GM21367 (cell line): Measurements from ENCODE around the gene WIPI1.
"Not testable (repeated sequence)": the region's sequence is repeated elsewhere in the genome, so short reads cannot be mapped to it uniquely, and the experiment has no call there.

Experiments
- ATAC-seq: cut with Tn5 transposase; IDR thresholded peaks from one replicate; pipeline ENCODE4 v1.9.1; 2021; ENCODE audit not compliant: unreplicated experiment

WIPI1 gene

DNA sequence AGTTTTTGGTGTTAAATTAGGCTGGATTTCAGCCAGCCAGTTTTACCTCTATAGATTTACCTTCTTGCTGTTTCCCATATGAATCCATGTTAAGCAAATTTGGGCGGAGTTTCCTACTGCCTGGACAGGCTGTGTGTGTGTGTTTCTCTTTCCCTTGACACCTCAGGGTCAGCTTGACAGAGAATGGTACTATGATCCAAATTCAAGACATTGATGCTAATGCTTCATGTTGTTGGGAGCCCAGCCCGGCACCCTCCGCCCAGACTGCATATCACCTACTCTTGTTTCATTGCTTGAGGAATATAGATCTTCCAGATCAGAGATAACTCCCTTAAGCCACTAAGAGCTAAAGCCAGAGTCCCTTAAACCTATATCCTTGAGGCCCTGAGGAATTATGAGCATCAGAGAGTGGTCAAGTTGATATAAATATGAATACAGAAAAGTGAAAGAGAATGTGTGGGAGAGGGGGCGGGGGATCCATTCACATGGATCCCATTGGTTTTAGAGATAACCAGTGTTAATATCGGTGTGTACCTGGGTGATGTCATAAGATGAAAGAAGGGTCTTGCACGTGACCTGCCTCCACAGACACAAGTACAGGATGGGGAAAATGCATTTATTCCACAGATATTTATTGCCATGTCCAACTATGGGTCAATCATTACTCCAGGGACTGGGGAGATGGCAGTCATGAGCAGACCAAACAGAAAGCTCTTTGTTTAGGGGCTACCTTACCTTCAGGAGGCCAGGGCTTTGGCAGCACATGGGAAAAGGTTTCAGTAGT, 69.7 kb downstream of the WIPI1 start:
- no peak for ATAC-seq

DNA sequence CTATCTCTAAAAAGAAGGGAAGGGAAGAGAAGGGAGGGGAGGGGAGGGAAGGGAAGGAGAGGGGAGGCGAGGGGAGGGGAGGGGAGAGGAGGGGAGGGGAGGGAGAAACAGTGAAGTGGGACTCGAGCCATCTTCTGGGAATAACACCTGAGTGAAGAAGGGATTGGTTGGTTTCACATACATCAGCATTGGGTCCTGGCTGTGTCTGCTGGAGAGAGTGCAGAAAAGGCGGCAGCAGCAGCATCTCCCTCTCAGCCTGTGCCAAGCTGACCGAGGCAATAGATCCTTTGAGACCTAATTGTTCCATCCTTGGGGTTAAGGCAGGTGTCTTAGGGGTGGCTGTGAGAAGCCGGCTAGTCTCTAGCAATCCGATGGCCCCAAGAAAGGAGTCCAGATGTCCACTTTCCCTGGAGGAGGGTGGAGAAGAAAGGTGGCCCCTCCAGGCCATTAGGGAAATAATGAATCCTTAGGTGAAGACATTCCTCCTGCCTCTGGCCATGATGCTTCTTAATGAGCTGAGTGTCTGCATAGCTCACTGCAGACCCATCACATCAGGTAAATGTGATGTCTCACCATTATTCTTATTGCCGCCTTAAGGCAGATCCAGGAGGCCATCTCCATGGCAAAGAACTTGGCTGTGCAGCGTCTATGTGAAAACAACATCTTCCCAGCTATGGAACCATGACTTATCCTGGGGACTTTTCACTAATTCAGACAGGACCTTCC, 71.6 kb downstream of the WIPI1 start:
- ATAC-seq = no peak

DNA sequence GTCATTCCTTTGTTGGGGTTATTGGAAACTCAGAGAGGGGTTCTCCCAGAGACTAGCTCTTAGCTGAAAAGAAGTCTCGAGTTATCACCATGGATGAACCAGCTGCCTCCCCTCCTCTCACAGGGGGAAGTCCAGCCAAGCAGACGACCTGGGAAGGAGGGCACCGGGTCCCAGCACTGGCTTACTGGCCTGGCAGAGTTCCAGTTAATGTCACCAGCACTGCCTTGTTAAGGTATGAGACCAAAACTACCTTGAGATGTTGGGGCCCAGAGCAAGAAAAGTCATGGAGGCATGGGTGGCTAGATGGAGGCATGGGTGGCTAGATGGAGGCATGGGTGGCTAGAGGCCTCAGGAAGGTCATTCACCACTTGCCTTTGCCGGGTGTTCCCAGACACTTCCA, 72.4 kb downstream of the WIPI1 start:
- no peak for ATAC-seq

GRCh38 chr17:68384471-68384870, 72.8 kb downstream of the WIPI1 start:
- no peak for ATAC-seq

- no peak for ATAC-seq
These were observed 73.6 kb downstream of the WIPI1 start for GRCh38 chr17:68383443-68384321.

GRCh38 chr17:68383120-68383442, 74.2 kb downstream of the WIPI1 start:
- ATAC-seq = no peak

DNA sequence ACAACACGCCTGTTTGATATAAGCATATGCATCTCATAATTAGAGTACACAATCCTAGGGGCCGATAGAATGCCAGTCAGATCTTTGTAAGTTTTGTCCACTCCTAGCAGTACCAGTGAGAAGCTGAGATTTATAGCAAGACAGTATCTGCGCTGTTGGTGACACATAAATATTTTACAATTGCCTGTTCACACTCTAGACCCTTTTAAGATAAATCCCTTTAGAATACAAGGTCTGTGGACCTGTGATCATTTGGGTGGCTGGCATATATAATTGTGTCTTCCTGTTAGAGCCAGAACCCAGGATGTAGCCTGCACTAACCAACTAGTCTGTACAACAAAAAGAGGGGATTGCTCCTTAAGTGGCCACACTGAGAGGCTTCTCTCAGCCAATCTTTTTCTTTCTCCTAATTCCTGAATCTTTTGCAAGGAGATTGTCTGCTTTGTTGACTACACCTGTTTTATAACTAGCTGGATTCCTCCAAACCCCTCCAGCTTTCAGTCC, 74.7 kb downstream of the WIPI1 start:
- ATAC-seq = no peak

DNA sequence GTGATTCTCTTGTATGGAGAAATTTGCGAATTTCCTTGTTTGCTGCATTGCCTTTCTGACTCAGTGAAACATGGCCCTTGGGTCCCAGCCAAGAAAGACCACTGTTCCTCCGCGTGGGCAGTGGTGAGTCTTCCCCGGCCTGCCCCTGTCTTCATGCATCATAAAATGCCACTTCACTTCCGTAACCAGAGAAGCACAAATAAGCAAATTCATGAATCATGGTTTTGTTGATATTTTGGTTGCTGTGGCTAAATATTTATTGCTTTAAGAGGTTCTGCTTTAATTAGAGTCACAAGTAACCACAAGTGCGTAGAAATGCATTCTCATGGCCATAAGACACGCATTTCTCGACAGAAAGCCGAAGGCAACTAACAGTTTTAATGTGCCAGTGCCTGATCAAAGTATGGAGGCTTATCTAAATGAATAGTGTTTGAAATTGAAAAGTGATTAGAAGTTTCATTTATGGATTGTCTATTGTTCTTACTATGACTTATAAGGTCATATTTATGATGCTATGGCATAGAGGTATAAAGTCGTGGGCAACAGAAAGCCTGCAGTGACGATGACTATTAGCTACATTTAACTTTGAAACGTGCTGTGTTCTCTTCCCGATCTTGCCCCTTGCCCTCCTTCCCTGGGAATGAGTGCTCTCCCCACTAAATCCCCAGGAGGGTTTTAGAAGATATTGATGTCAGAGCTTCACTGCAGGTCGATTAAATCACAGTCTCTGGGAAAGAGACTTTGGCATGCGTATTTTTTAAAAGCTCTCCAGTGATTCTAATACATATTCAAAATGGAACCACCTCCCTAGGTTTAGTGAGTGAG, 76.0 kb downstream of the WIPI1 start:
- ATAC-seq = no peak

DNA sequence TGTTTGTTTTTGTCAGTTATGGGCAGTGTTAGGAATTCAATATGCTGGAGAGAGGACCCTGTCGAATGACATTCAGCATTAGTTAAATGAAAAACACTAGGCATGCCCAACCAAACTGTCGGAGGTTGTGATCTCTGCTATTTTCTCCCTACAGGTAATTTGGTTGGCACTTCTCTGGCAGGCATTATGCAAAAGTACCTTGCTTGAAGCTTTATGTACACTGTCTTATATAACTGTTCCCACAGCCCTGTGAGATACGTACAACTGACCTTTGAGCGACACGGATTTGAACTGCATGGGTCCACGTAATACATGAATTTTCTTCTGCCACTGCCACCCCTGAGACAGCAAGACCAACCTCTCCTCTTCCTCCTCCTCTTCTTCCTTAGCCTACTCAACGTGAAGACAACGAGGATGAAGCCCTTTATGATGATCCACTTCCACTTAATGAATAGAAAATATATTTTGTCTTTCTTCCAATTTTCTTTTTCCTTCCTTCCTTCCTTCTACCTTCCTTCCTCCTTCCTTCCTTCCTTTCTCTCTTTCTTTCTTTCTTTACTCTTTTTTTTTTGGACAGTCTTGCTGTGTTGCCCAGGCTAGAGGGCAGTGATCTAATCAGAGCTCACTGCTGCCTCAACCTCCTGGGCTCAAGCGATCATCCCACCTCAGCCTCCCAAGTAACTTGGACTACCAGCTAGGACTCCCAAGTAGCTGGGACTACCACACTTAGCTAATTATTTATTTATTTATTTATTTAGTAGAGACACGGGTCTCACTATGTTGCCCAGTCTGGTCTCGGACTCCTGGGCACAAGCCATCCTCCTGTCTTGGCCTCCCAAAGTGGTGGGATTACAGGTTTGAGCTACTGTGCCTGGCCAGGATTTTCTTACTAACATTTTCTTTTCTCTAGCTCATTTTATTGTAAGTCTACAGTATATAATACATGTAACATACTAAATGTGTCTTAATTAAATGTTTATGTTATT, 77.3 kb downstream of the WIPI1 start:
- ATAC-seq = no peak

- no peak for ATAC-seq
These were observed 78.2 kb downstream of the WIPI1 start for GRCh38 chr17:68379177-68379510.

- no peak for ATAC-seq
These were observed 78.8 kb downstream of the WIPI1 start for GRCh38 chr17:68378268-68379176.

DNA sequence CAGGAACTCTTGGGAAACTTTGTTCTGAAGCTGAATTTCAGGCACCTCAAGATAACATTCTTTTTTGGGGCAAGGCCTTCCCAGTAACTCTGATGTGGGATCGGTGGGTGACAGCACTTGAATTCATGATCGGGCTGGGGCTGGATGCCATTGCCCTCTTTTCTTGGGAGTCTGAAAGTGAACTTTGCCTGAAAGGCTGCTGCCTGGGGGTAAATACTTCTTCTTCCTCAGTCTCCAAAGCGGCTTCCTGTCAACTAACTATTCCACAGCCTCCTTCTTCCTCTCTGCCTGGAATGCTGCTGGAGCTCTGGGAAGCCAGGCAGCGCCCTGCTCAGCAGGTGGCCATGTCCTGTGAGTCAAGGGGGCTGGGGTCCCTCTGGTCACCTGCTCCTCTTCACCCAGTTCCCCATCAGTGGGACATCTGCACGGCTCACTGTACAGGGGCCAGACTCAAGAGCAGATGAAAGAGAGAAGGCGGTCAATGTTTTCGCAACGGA, 79.5 kb downstream of the WIPI1 start:
- ATAC-seq = no peak

DNA sequence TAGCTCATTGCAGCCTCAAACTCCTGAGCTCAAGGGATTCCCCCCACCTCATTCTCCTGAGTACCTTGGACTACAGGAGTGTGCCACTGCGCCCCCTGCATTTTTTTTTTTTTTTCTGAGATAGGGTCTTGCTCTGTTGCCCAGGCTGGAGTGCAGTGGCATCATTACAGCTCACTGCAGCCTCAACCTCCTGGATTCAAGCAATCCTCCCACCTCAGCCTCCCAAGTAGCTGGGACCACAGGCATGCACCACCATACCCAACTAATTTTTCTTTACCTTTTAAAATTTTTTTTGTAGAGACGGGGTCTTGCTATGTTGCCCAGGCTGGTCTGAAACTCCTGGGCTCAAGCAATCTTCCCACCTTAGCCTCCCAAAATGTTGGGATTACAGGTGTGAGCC, 81.1 kb downstream of the WIPI1 start:
- not testable (repeated sequence) for ATAC-seq

- no peak for ATAC-seq
These were observed 81.7 kb downstream of the WIPI1 start for GRCh38 chr17:68375566-68375965.
